Measurements from ENCODE around the gene GPD2.

The GPD2 gene

GRCh38 chr2:156399950-156400705 lies 36.1 kb upstream of the GPD2 start:
- peak; percentile 73 for DNase-seq (ENCODE audit: low read depth)
- H3K4me3 ChIP-seq (ENCODE audit: low read length) = peak overlapping the region; percentile 85

GRCh38 chr2:156400706-156401678 lies 35.2 kb upstream of the GPD2 start:
- H3K4me3 ChIP-seq (ENCODE audit: low read length) = peak overlapping the region; percentile 85
- peak; percentile 77 for DNase-seq (ENCODE audit: low read depth)
- no peak for TF ChIP-seq CTCF (IDR thresholded peaks at IDR 0.05; ENCODE audit: insufficient read depth, low read depth, low read length, missing control alignments)

More at GRCh38 chr2:156399950-156400705, 36.1 kb upstream of the GPD2 start:
- TF ChIP-seq CTCF (IDR thresholded peaks at IDR 0.05; ENCODE audit: insufficient read depth, low read depth, low read length, missing control alignments) = no peak

- DNase-seq (ENCODE audit: low read depth) = no peak
Measured at GRCh38 chr2:156401861-156402260, 34.3 kb upstream of the GPD2 start.

GRCh38 chr2:156405586-156405985 lies 30.6 kb upstream of the GPD2 start:
- no peak overlapping the region for H3K4me3 ChIP-seq (ENCODE audit: low read length)
- DNase-seq (ENCODE audit: low read depth) = peak; percentile 77
- TF ChIP-seq CTCF (IDR thresholded peaks at IDR 0.05; ENCODE audit: insufficient read depth, low read depth, low read length, missing control alignments) = no peak

More at GRCh38 chr2:156401861-156402260, 34.3 kb upstream of the GPD2 start:
- no peak for TF ChIP-seq CTCF (IDR thresholded peaks at IDR 0.05; ENCODE audit: insufficient read depth, low read depth, low read length, missing control alignments)
- H3K4me3 ChIP-seq (ENCODE audit: low read length) = no peak overlapping the region

GRCh38 chr2:156411835-156412234 lies 24.3 kb upstream of the GPD2 start:
- TF ChIP-seq CTCF (IDR thresholded peaks at IDR 0.05; ENCODE audit: insufficient read depth, low read depth, low read length, missing control alignments) = no peak
- no peak for DNase-seq (ENCODE audit: low read depth)
- no peak overlapping the region for H3K4me3 ChIP-seq (ENCODE audit: low read length)

- no peak for TF ChIP-seq CTCF (IDR thresholded peaks at IDR 0.05; ENCODE audit: insufficient read depth, low read depth, low read length, missing control alignments)
- no peak for DNase-seq (ENCODE audit: low read depth)
- no peak overlapping the region for H3K4me3 ChIP-seq (ENCODE audit: low read length)
Measured at GRCh38 chr2:156421851-156422250, 14.3 kb upstream of the GPD2 start.
